Adrenal gland (tissue), 5 donors: ENCODE data around the gene ZNF184.

ENCODE experiments used
- POLR2A ChIP-seq, 2 donors: fragments of 450-650 bp; IDR thresholded peaks; one replicate each; pipeline ENCODE4 v1.6.1; 2017; ENCODE audit warnings: antibody characterized with exemption in 2 of 2, mild to moderate bottlenecking in 2 of 2, moderate library complexity in 1 of 2
- TF ChIP-seq, protein P1 (sequence below), 6 experiments: fragments of 450-650 bp in 4 of 6; fragments of 200-600 bp in 2 of 6; sonication (generic) in 1 of 6; IDR thresholded peaks; 1 replicate in 5 of 6; 2 replicates in 1 of 6; pipeline versions ENCODE4 v1.5.1 to v1.8.0; 2016 to 2021; ENCODE audit warnings: antibody characterized with exemption in 6 of 6, mild to moderate bottlenecking in 2 of 6, moderate library complexity in 1 of 6
- donor health status: DM: no; HTN: no; CAD: no.

DNA sequence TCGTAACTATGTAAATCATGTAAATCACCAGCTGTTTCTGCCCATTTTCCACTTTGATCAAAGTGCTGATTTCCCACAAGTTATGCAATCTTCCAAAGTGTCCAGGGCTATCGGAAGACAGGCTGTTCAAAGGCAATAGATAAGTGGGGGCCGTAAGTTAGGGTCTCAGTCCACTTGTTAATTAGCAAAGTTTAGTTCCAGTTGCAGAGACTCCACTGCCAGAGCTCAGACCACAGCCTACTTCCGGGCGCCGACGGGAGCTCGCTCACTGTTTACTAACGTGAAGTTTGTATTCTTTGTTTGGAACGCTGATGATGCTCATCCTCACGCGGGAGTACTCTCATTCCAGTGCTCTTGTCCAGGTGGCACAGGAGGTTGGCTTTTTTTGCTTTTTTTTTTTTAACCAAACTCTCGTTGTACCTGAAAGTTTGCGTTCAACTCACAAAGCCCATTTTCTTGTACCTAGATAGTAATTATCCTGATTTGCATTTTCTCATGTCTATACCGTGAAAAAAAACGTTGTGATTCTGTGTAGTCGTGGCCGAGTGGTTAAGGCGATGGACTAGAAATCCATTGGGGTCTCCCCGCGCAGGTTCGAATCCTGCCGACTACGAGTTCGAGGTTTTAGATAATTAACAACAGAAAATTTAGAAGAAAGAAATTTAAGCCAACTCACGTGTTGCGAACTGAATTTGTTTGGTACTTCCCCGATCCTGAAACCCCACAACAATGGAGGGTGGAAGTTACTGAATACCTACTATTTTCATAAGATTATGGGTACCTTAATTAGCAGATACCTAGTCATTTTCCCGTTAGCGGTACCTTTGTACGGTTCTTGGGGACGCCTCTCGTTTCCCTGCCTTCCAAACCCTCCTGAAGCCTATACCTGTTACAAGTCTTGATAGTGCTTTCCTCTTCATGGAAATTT lies 29.9 kb upstream of the ZNF184 start:
- no peak for TF ChIP-seq POLR2A (IDR thresholded peaks at IDR 0.05)
- TF ChIP-seq, protein P1, sequence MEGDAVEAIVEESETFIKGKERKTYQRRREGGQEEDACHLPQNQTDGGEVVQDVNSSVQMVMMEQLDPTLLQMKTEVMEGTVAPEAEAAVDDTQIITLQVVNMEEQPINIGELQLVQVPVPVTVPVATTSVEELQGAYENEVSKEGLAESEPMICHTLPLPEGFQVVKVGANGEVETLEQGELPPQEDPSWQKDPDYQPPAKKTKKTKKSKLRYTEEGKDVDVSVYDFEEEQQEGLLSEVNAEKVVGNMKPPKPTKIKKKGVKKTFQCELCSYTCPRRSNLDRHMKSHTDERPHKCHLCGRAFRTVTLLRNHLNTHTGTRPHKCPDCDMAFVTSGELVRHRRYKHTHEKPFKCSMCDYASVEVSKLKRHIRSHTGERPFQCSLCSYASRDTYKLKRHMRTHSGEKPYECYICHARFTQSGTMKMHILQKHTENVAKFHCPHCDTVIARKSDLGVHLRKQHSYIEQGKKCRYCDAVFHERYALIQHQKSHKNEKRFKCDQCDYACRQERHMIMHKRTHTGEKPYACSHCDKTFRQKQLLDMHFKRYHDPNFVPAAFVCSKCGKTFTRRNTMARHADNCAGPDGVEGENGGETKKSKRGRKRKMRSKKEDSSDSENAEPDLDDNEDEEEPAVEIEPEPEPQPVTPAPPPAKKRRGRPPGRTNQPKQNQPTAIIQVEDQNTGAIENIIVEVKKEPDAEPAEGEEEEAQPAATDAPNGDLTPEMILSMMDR (IDR thresholded peaks at IDR 0.05) = no peak
